ENCODE results near the gene AIFM3. TPM values are rescaled to one million over a fixed set of nuclear protein-coding genes. Genes with fewer than 3 reads are reported as not detected.

AIFM3 gene
- total and polyA plus RNA-seq, 2 of the 13 experiments (the other 11 are each of a cell fraction or from before 2014, with no cell fraction given) = 9.0 to 15.3 TPM

GRCh38 chr22:20951151-20951931 is 15.7 kb upstream of the AIFM3 start:
- FAIRE-seq (peak; percentile 74), DNase-seq (ENCODE audit: low spot score) (peak; percentile 89), ATAC-seq (peak; percentile 66)
- Histone ChIP-seq H4K20me1 (ENCODE audit: insufficient read depth, low read length) (peaks cover 27% of the 10 kb centered on the region), H2AFZ (ENCODE audit: low read length) (no peak overlapping the region), H3K27ac (ENCODE audit: extremely low read length, insufficient read depth, low read length) (peak overlapping the region; percentile 82), H3K4me3 (replicated peaks in 1 of 3; ENCODE audit: insufficient read depth in 1 of 3, low read depth in 2 of 3, low read length in 3 of 3) (peak overlapping the region in 2 of 3 experiments; percentile 29 to 46; a peak in 3 of 6 replicates), H3K36me3 (replicated peaks in 1 of 2; ENCODE audit: control insufficient read depth in 1 of 2, insufficient read depth in 2 of 2, low read length in 2 of 2) (peaks cover 1 to 23% of the 10 kb centered on the region in 2 experiments), H3K27me3 (ENCODE audit: control insufficient read depth in 1 of 2, insufficient read depth in 2 of 2, low read length in 2 of 2) (no peaks in the 10 kb centered on the region), H3K9ac (ENCODE audit: insufficient read depth, low read depth, low read length) (peak overlapping the region; percentile 63), H3K79me2 (ENCODE audit: insufficient read depth, low read length) (peaks cover 83% of the 10 kb centered on the region), H3K4me2 (ENCODE audit: low read depth, low read length) (peak overlapping the region; percentile 72), H3K4me1 (ENCODE audit: insufficient read depth, low read length) (peaks cover 98% of the 10 kb centered on the region), H3K9me3 (ENCODE audit: low read length) (no peaks in the 10 kb centered on the region)
- 39% methylated on average over 10 of the region's 10 CpGs for WGBS (ENCODE audit: low lambda C conversion rate)
- intact Hi-C loops (cut with micrococcal nuclease; ENCODE audit: unreplicated experiment) (loop anchor here (10.0 kb wide), 1 partner anchor 177 kb away; the partner anchor contains the start of gene SERPIND1), in situ Hi-C loops (cut with HindIII; ENCODE audit: extremely low pct_ligation_motif_present, low pct_unique_long_range_greater_than_20kb) (loop anchor here (5.0 kb wide), 1 partner anchor 34 kb away; the partner anchor contains the start of gene CRKL)
- CTCF ChIA-PET (ENCODE audit: low intra/inter-chr PET ratio, low total read pairs) = no interaction called here
- BruUV-seq (replicated peaks) = no TSS peak
- POLR2A ChIA-PET = interaction anchor here (0.6 to 5.0 kb wide), 13 partner anchors 12 to 178 kb away, joined by 3 to 14 read pairs (median 3); partner anchors contain the start of genes CRKL, LZTR1, P2RX6 and SERPIND1
- TF ChIP-seq MIXL1 (CRISPR knock-in tag; IDR thresholded peaks at IDR 0.05) (peak; percentile 80), ZKSCAN8 (CRISPR knock-in tag; IDR thresholded peaks at IDR 0.05; ENCODE audit: borderline replicate concordance) (0 out of 2 replicates have a peak, but pooled peaks have one; percentile 0), DZIP1 (CRISPR knock-in tag; IDR thresholded peaks at IDR 0.05) (no peak), ZBTB7B (CRISPR knock-in tag; IDR thresholded peaks at IDR 0.05) (no peak), MIER2 (CRISPR knock-in tag; IDR thresholded peaks at IDR 0.05) (no peak), PREB (CRISPR knock-in tag; IDR thresholded peaks at IDR 0.05) (no peak), FUBP1 (CRISPR knock-in tag; IDR thresholded peaks at IDR 0.05; ENCODE audit: borderline replicate concordance) (no peak), ZNF570 (CRISPR knock-in tag; IDR thresholded peaks at IDR 0.05; ENCODE audit: borderline replicate concordance) (no peak), ZNF264 (CRISPR knock-in tag; IDR thresholded peaks at IDR 0.05) (no peak; the same call in 1 of the 2 replicates), ZNF253 (CRISPR knock-in tag; IDR thresholded peaks at IDR 0.05; ENCODE audit: borderline replicate concordance) (no peak), PHF5A (CRISPR knock-in tag; IDR thresholded peaks at IDR 0.05; ENCODE audit: low read depth, unreplicated experiment) (peak; percentile 28), ZEB1 (IDR thresholded peaks at IDR 0.05; ENCODE audit: insufficient replicate concordance, low read depth) (no peak), ZNF329 (CRISPR knock-in tag; IDR thresholded peaks at IDR 0.05; ENCODE audit: low read depth) (no peak), ZBTB21 (CRISPR knock-in tag; IDR thresholded peaks at IDR 0.05) (no peak), ZNF33B (CRISPR knock-in tag; IDR thresholded peaks at IDR 0.05) (no peak), DPF2 (CRISPR knock-in tag; IDR thresholded peaks at IDR 0.05; ENCODE audit: borderline replicate concordance, low read depth) (peak; percentile 51; the same call in 1 of the 2 replicates)
